Measurements from ENCODE around the gene ADAMTS6.

GRCh38 chr5:65261499-65261898, 220.2 kb downstream of the ADAMTS6 start:
- no peak for TF ChIP-seq CTCF (IDR thresholded peaks at IDR 0.05)
- TF ChIP-seq ELF4 (CRISPR knock-in tag; IDR thresholded peaks at IDR 0.05; ENCODE audit: low read depth): no peak
- TF ChIP-seq NFYB (CRISPR knock-in tag; conservative IDR thresholded peaks at IDR 0.05; ENCODE audit: low read depth): no peak
- TF ChIP-seq ATF6 (CRISPR knock-in tag; IDR thresholded peaks at IDR 0.05): no peak
- TF ChIP-seq MAX (CRISPR knock-in tag; IDR thresholded peaks at IDR 0.05): no peak
- no peak for TF ChIP-seq NR3C1 (CRISPR knock-in tag; conservative IDR thresholded peaks at IDR 0.05; ENCODE audit: low read depth)
